Body of pancreas (tissue), 4 donors: ENCODE results near the gene TAS2R38.

ENCODE experiments used
- POLR2A ChIP-seq, 3 donors: fragments of 450-650 bp; IDR thresholded peaks; one replicate each; pipeline ENCODE4 v1.6.1; 2016; ENCODE audit warnings: antibody characterized with exemption in 3 of 3, mild to moderate bottlenecking in 2 of 3
- TF ChIP-seq, protein P1 (sequence below), 7 experiments: fragments of 450-650 bp in 4 of 7; fragments of 200-600 bp in 3 of 7; sonication (generic) in 3 of 7; IDR thresholded peaks; one replicate each; pipeline ENCODE4 v1.5.1; 2016 to 2019; ENCODE audit warnings: antibody characterized with exemption in 7 of 7

GRCh38 chr7:141956084-141956483 is 17.5 kb downstream of the TAS2R38 start:
- TF ChIP-seq, protein P1, sequence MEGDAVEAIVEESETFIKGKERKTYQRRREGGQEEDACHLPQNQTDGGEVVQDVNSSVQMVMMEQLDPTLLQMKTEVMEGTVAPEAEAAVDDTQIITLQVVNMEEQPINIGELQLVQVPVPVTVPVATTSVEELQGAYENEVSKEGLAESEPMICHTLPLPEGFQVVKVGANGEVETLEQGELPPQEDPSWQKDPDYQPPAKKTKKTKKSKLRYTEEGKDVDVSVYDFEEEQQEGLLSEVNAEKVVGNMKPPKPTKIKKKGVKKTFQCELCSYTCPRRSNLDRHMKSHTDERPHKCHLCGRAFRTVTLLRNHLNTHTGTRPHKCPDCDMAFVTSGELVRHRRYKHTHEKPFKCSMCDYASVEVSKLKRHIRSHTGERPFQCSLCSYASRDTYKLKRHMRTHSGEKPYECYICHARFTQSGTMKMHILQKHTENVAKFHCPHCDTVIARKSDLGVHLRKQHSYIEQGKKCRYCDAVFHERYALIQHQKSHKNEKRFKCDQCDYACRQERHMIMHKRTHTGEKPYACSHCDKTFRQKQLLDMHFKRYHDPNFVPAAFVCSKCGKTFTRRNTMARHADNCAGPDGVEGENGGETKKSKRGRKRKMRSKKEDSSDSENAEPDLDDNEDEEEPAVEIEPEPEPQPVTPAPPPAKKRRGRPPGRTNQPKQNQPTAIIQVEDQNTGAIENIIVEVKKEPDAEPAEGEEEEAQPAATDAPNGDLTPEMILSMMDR (IDR thresholded peaks at IDR 0.05): no peak
- no peak for TF ChIP-seq POLR2A (IDR thresholded peaks at IDR 0.05)
